ENCODE data around the gene THNSL1. TPM values are rescaled to one million over a fixed set of nuclear protein-coding genes. Genes with fewer than 3 reads are reported as not detected.

The THNSL1 gene
- total and polyA plus RNA-seq, 9 of the 15 experiments (the other 6 are each of a cell fraction or from before 2014, with no cell fraction given), result 4.5 to 8.6 (median 6.3) TPM

DNA sequence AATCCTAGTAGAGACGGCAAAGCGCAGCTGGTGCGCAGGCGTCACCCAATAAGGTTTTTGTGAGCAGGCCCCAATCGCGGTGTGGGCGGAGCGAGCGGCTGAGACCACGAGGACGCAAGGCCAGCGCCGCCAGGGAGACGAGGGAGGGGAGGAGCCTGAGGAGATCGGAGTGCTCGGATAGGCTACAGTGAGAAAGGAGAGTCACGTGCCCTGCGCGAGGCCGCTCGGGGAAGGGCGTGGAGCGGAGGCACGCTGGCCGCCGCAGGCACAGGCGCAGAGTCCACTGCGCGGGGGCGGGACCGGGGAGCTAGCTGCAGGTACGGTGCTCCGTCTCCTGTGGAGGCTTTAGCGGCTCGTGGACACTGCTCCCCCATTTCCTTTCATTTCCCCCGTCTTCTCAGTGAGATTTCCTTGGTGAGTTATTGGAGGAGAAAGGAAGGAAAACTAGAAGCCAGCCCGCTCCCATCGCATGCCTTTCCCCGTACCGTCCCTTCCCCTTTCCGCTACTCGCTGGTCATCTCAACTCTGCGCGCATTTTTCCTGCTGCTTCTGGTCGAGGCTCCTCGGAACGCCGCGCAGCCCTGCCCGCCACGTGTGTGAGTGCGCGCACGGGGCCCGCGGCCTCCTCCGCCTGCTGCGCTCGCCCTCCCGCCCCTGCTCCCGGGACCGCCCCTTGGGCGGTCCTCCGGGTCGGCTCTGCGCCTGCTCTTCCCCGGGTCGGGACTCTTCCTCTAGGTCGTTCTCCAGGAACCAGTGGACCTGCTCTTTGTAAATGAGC is at the start of gene THNSL1 (continued):
- no peak for TF ChIP-seq CSDE1 (IDR thresholded peaks at IDR 0.05)
- TF ChIP-seq, protein P1, sequence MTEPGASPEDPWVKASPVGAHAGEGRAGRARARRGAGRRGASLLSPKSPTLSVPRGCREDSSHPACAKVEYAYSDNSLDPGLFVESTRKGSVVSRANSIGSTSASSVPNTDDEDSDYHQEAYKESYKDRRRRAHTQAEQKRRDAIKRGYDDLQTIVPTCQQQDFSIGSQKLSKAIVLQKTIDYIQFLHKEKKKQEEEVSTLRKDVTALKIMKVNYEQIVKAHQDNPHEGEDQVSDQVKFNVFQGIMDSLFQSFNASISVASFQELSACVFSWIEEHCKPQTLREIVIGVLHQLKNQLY (CRISPR knock-in tag; conservative IDR thresholded peaks at IDR 0.05), result peak in 1 of 2 experiments; percentile 97; a peak in 2 of 4 replicates
- TF ChIP-seq MTA1 (IDR thresholded peaks at IDR 0.05; ENCODE audit: borderline replicate concordance), result no peak
- TF ChIP-seq HDAC8 (tag; IDR thresholded peaks at IDR 0.05), result peak; percentile 64; the same call in 1 of the 2 replicates
- TF ChIP-seq SAFB (IDR thresholded peaks at IDR 0.05; ENCODE audit: borderline replicate concordance, low read depth, low read length), result no peak; the same call in 1 of the 2 replicates
- TF ChIP-seq TRIM24 (IDR thresholded peaks at IDR 0.05), result peak in 1 of 2 experiments; percentile 47; a peak in 1 of 4 replicates
- no peak for TF ChIP-seq ZZZ3 (IDR thresholded peaks at IDR 0.05)
- TF ChIP-seq, protein P2, sequence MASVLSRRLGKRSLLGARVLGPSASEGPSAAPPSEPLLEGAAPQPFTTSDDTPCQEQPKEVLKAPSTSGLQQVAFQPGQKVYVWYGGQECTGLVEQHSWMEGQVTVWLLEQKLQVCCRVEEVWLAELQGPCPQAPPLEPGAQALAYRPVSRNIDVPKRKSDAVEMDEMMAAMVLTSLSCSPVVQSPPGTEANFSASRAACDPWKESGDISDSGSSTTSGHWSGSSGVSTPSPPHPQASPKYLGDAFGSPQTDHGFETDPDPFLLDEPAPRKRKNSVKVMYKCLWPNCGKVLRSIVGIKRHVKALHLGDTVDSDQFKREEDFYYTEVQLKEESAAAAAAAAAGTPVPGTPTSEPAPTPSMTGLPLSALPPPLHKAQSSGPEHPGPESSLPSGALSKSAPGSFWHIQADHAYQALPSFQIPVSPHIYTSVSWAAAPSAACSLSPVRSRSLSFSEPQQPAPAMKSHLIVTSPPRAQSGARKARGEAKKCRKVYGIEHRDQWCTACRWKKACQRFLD (CRISPR knock-in tag; IDR thresholded peaks at IDR 0.05), result no peak
- TF ChIP-seq, protein P3, sequence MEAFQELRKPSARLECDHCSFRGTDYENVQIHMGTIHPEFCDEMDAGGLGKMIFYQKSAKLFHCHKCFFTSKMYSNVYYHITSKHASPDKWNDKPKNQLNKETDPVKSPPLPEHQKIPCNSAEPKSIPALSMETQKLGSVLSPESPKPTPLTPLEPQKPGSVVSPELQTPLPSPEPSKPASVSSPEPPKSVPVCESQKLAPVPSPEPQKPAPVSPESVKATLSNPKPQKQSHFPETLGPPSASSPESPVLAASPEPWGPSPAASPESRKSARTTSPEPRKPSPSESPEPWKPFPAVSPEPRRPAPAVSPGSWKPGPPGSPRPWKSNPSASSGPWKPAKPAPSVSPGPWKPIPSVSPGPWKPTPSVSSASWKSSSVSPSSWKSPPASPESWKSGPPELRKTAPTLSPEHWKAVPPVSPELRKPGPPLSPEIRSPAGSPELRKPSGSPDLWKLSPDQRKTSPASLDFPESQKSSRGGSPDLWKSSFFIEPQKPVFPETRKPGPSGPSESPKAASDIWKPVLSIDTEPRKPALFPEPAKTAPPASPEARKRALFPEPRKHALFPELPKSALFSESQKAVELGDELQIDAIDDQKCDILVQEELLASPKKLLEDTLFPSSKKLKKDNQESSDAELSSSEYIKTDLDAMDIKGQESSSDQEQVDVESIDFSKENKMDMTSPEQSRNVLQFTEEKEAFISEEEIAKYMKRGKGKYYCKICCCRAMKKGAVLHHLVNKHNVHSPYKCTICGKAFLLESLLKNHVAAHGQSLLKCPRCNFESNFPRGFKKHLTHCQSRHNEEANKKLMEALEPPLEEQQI (IDR thresholded peaks at IDR 0.05), result no peak
- TF ChIP-seq CREM (IDR thresholded peaks at IDR 0.05; ENCODE audit: low read depth), result no peak; the same call in 1 of the 2 replicates
- TF ChIP-seq, protein P4, sequence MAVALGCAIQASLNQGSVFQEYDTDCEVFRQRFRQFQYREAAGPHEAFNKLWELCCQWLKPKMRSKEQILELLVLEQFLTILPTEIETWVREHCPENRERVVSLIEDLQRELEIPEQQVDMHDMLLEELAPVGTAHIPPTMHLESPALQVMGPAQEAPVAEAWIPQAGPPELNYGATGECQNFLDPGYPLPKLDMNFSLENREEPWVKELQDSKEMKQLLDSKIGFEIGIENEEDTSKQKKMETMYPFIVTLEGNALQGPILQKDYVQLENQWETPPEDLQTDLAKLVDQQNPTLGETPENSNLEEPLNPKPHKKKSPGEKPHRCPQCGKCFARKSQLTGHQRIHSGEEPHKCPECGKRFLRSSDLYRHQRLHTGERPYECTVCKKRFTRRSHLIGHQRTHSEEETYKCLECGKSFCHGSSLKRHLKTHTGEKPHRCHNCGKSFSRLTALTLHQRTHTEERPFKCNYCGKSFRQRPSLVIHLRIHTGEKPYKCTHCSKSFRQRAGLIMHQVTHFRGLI (CRISPR knock-in tag; IDR thresholded peaks at IDR 0.05), result no peak
- TF ChIP-seq ZNF586 (CRISPR knock-in tag; conservative IDR thresholded peaks at IDR 0.05), result no peak
- no peak for TF ChIP-seq ZNF140 (CRISPR knock-in tag; IDR thresholded peaks at IDR 0.05)
- no peak for TF ChIP-seq HEY1 (CRISPR knock-in tag; IDR thresholded peaks at IDR 0.05; ENCODE audit: borderline replicate concordance)
- peak; percentile 55; the same call in 1 of the 2 replicates for TF ChIP-seq GTF2F1 (IDR thresholded peaks at IDR 0.05; ENCODE audit: low read depth, low read length)
- TF ChIP-seq, protein P5, sequence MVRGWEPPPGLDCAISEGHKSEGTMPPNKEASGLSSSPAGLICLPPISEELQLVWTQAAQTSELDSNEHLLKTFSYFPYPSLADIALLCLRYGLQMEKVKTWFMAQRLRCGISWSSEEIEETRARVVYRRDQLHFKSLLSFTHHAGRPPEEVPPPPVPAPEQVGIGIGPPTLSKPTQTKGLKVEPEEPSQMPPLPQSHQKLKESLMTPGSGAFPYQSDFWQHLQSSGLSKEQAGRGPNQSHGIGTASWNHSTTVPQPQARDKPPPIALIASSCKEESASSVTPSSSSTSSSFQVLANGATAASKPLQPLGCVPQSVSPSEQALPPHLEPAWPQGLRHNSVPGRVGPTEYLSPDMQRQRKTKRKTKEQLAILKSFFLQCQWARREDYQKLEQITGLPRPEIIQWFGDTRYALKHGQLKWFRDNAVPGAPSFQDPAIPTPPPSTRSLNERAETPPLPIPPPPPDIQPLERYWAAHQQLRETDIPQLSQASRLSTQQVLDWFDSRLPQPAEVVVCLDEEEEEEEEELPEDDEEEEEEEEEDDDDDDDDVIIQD (CRISPR knock-in tag; IDR thresholded peaks at IDR 0.05), result no peak
- no peak for TF ChIP-seq KAT2B (IDR thresholded peaks at IDR 0.05; ENCODE audit: low read depth, low read length)
